ENCODE results near the gene HHAT.

HHAT gene

DNA sequence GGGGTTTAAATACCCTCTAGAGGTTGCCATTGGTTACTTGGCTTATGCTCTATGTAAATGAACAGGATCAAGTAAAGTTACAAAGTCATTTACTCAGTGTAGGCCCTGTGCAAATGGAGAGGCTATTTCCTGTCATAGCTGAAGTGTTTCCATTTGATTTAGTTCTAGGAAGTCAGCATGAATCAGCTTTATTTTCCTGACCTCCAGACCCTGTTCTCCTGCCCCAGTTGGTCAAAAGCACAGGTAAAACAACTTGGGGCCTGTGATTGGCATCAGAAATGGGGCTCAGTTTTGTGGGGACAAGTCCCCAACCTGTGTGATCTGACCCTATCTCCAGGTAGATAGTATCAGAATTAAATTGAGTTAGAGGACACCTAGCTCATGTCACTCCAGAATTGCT, 239.9 kb downstream of the HHAT start:
- TF ChIP-seq, protein P1, sequence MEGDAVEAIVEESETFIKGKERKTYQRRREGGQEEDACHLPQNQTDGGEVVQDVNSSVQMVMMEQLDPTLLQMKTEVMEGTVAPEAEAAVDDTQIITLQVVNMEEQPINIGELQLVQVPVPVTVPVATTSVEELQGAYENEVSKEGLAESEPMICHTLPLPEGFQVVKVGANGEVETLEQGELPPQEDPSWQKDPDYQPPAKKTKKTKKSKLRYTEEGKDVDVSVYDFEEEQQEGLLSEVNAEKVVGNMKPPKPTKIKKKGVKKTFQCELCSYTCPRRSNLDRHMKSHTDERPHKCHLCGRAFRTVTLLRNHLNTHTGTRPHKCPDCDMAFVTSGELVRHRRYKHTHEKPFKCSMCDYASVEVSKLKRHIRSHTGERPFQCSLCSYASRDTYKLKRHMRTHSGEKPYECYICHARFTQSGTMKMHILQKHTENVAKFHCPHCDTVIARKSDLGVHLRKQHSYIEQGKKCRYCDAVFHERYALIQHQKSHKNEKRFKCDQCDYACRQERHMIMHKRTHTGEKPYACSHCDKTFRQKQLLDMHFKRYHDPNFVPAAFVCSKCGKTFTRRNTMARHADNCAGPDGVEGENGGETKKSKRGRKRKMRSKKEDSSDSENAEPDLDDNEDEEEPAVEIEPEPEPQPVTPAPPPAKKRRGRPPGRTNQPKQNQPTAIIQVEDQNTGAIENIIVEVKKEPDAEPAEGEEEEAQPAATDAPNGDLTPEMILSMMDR (IDR thresholded peaks at IDR 0.05; ENCODE audit: borderline replicate concordance, control extremely low read depth, extremely low read depth, insufficient read depth, missing control alignments), result no peak
- in situ Hi-C loops (cut with MboI; ENCODE audit: low sequenced_read_pairs, unreplicated experiment), result no loop called here
- no peak for DNase-seq (ENCODE audit: low spot score)

DNA sequence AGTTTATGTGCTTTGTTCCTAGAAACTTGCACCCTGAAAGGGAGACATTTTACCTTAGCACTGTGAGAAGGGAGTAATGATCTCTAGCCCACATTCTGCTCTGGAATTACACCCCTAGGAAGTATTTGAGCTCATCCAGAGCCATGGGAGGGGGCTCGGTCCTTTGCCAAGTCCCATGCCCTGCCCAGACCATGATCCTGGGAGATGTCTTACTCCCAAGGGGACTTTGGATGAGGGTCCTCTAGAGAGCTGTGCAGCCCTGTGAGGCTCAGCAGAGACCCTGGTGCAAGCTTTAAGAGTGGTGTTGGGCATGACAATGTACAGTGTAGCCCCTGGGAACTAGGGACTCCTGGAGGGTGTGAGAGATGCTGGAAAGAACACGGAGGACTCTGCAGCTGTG, 241.4 kb downstream of the HHAT start:
- TF ChIP-seq, protein P1 (IDR thresholded peaks at IDR 0.05; ENCODE audit: borderline replicate concordance, control extremely low read depth, extremely low read depth, insufficient read depth, missing control alignments), result no peak
- in situ Hi-C loops (cut with MboI; ENCODE audit: low sequenced_read_pairs, unreplicated experiment), result loop anchor here (10.0 kb wide), 1 partner anchor 565 kb away; the partner anchor contains the start of gene KCNH1
- DNase-seq (ENCODE audit: low spot score), result no peak

DNA sequence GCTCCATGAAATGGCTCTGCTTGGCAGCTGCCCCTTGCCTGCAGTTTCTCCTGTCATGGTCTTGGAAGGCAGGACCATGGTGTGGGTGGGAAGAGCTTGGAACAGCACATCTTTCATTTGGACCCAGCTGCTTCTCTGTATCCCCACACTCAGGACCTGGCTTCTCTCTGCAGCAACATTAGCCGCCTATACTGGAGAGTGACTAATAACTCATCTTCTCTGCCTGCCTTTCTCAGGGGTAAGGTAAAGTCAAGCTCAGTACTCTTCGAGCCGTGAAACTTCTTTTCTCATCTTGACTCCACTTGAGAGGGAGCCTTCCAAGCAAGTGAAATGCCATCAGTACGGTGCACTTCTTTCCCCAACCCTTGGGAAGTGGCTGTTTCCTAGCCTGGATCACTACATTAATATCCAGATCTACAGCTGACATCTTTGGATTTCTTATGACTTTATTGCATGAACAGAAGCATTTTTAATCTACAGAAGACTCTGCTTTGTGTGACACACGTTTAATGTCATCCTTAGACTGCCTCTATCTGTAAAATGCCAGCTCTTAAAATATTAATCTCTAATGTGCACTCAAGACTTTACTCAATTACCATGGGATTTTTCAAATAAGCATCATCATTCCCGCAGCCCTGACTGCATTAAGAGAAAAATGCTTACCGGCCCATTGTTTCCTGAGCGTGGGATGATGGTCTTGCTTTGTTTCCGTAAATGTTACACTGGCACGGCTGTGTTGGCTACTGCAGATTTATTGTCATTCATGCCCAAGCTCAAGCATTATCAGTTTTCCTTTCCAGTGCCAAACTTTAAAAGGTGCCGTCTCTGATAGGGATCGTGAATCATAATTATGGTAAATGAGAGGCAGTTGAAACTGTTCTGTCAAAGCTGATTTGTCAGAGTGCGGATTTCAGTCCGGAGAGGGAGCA, 242.9 kb downstream of the HHAT start:
- DNase-seq (ENCODE audit: low spot score), result no peak
- TF ChIP-seq, protein P1 (IDR thresholded peaks at IDR 0.05; ENCODE audit: borderline replicate concordance, control extremely low read depth, extremely low read depth, insufficient read depth, missing control alignments), result no peak
- in situ Hi-C loops (cut with MboI; ENCODE audit: low sequenced_read_pairs, unreplicated experiment), result loop anchor here (10.0 kb wide), 1 partner anchor 563 kb away; the partner anchor contains the start of gene KCNH1

DNA sequence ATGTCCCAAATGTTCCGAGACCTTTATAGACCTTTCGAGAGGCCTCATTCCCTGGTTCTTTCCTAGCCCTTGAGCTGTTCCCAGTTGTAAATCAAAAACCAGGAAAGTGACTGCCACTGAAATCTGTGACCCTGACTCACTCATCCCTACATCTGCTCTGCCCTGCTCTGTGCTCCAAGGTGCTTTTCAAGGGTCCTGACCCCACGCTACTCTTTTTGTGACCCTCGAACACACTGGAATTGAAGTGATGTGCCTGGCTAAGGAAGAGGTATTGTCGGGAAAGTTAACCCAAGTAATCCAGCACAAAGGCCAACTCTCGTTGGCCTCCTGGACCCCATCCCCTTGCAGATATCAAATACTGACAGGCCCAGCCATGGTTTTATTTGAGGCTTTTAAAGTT, 244.4 kb downstream of the HHAT start:
- in situ Hi-C loops (cut with MboI; ENCODE audit: low sequenced_read_pairs, unreplicated experiment), result loop anchor here (10.0 kb wide), 1 partner anchor 562 kb away; the partner anchor contains the start of gene KCNH1
- TF ChIP-seq, protein P1 (IDR thresholded peaks at IDR 0.05; ENCODE audit: borderline replicate concordance, control extremely low read depth, extremely low read depth, insufficient read depth, missing control alignments), result no peak
- DNase-seq (ENCODE audit: low spot score), result no peak

DNA sequence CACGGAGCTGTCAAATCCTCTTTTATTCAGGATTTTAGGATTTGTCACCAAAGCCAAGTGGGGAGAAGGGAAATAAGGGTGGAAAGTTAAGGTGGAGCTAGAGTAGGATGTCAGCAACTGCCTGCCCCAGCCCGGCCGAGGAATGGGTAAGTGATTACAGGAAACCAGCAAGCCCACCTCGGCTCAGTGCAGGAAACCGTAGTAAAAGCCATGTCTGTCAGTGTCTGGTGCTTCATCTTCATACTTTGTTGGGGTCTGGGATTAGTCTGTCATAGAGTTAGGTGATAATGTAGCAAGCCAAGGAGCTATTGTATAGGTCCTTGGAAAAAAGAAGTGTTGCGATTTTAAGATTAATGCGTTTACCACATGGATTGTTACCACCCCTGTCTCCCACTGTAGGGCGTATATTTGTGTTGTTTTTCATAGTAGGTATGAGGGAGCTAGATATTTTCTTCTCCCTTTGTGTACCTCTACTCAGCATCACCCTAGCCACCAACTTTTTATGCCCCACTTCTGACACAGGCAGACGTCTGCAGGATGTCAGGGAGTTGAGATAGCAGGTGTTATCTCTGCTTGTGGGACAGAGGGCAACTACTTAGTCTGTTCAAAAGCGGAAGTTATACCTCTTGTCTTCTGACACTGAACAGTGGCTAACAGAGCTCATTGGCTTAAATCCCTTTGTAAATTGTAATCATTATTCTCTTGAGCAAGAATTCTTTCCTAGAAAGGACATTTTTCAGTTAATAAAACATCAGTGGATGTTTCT, 253.7 kb downstream of the HHAT start:
- DNase-seq (ENCODE audit: low spot score), result no peak
- TF ChIP-seq, protein P1 (IDR thresholded peaks at IDR 0.05; ENCODE audit: borderline replicate concordance, control extremely low read depth, extremely low read depth, insufficient read depth, missing control alignments), result no peak
- in situ Hi-C loops (cut with MboI; ENCODE audit: low sequenced_read_pairs, unreplicated experiment), result no loop called here

DNA sequence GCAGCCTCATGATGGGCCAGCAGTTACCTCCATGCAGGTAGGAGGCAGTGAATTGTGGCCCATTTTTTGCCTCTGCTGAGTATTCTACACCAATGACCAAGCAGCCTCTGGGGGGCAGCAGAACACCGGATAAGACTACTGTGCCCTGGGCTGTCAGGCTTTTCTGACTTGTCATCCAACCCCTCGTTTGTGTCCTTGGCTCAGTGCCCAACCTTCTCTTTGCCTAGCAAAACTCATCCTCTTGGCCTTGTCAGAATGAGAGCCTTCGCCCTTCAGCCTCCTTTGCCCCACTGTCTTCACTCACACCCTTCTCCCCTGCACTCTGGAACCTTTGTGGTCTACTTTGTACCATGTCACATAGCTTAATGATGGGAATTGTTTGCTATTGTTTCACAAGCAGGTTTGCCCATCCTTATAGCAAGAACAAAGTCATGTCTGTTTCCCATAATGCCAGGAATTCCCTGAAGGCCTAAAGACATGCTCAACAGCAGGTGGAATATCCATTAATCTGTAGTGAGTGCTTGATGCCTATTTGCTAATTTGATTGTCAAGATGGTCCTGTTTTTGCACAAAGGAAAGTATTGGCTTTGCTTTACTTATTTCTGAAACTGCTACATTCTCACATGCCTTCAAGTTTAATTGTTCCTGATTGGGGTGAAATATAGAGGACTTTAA, 255.9 kb downstream of the HHAT start:
- in situ Hi-C loops (cut with MboI; ENCODE audit: low sequenced_read_pairs, unreplicated experiment), result no loop called here
- peak; percentile 62 for DNase-seq (ENCODE audit: low spot score)
- TF ChIP-seq, protein P1 (IDR thresholded peaks at IDR 0.05; ENCODE audit: borderline replicate concordance, control extremely low read depth, extremely low read depth, insufficient read depth, missing control alignments), result peak; percentile 59

All from GM13976 (cell line).